Measurements from ENCODE around the gene FAXC.

The FAXC gene

DNA sequence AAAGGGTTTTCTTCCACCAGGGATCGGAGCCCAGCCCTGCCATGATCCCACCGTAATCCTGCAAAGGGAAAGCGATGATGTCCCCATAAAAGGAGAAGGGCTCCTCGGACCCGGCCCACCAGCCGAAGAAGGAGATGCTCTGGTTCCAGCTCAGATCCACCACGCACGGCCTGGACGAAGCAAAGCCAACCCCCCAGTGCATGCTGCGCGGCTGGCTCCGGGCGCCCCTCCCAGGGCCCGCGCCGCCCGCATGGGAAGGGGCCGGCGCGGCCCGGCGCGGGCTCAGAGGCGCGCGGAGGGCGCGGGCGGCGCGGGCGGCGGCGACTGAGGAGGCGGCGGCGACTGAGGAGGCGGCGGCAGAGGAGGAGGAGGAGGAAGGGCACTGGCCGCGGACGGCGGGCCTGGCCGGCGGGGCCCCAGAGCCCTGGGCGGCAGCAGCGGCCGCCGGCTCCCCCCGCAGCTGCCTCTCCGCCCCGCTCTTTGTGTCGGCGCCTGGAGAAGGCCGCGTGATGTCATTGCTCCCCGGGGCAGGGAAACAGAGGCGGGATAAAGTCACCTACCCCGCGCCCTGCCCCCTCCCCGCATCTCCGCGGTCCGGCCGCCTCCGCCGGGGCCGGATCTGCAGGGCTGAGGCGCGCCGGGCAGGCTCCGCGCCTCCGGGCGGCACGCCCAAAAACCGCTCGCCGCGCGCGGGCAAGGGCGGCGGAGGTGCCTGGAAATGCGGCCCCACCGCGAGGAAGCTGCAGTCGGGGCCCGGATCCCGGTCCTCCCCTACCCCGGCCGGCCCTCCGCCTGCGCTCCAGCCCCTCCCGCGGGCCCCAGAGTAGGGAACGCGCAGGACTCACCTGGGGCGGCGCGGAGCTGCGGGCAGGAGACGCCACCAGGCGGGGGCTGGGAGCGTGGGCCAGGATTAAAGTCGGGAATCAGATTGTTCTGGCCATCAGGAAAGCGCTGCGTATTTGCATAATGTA lies at the start of gene FAXC:
Gene FAXC, minus strand, starts transcription at position 504 of the 971 bp plus-strand sequence. Its CDS starts 302 bp downstream, at position 202.
- peak; percentile 41 for DNase-seq

- no peak for DNase-seq
These were observed 47.8 kb upstream of the FAXC start for GRCh38 chr6:99397287-99397686.

GRCh38 chr6:99393698-99394531 lies 44.4 kb upstream of the FAXC start, which contains the start of gene COQ3:
TSS of gene COQ3 (minus strand) at chr6:99394195. CDS start at chr6:99394179, 16 bp downstream.
- peak; percentile 27 for DNase-seq

- no peak for DNase-seq
These were observed 43.9 kb upstream of the FAXC start for GRCh38 chr6:99393366-99393697.

DNA sequence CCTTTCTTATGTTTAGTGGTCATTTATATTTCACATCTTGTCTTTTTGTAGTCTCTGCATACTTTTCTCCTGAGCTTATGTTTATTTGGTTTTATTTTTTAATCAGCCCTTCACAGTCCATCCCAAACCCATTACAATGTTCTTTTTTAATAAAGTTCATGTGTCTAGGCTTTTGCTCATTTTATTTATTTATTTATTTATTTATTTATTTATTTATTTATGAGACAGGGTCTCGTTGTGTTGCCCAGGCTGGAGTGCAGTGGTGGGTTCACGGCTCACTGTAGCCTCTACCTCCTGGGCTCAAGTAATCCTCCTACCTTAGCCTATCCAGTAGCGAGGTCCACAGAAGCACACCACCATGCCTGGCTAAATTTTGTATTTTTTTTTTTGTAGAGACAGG lies 41.4 kb upstream of the FAXC start:
- DNase-seq, result no peak

DNA sequence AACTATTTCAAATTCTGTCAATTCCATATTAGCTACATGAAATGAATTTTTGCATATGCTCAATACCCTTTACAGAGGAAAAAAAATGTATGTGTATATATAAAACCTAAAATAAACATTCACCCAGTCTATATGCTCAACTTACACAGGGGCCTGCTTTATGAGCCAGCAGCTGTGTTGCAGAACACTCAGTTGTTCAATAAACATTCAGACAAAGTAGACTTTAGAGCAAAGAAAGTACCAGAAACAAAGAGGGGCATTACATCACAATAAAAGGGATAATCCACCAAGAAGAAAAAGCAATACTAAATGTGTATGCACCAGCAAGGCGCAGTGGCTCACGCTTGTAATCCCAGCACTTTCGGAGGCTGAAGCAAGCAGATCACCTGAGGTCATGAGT lies 35.0 kb upstream of the FAXC start:
- no peak for DNase-seq

- no peak for DNase-seq
These were observed 29.2 kb upstream of the FAXC start for GRCh38 chr6:99378636-99379035.

- no peak for DNase-seq
These were observed 20.1 kb upstream of the FAXC start for GRCh38 chr6:99369533-99369932.

GRCh38 chr6:99366852-99367251 lies 17.4 kb upstream of the FAXC start:
- no peak for DNase-seq

GRCh38 chr6:99364026-99364425 lies 14.6 kb upstream of the FAXC start:
- DNase-seq, result no peak

DNA sequence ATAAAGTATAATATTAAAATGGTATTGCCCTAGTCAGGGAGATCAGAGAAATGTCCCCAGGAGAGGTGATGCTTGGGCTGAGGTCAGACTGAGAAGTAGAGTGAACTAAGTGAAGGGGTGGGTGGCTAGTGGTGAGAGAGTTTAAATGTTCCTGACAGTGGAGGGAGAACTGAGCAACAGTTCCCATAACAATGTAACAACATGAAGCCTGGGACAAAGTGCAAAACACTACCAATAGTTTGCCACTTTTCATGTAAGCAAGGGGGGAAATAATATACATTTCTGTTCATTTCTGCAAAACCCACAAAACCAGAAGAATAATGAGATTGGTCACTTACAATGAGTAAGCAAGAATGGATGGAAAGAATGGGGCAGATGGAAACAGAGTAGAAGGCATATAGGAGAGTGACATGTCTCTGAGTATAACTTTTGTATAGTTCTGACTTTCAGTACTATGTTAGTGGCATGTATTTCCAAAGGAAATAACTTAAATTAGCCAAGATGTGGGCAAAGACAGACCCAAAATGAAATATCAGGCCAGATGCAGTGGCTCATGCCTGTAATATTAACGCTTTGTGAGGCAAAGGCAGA lies 13.3 kb upstream of the FAXC start:
- DNase-seq, result no peak

DNA sequence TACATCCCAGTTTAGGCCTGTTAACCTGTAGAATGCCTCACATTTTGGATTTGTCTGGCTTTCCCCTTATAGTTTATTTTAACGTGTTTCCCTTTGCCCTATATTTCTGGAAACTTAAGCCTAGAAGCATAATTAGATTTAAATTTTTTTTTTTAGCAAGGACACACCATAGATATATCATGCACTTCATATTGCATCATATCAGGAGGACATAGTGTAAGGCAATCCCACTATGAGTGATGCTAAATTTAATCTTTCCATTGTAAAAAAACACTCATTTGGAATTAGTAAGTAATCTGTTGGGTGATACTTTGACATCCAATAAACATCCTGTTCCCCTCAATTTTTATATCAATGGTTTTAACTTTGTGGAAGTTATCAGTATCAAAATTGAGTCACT lies 10.3 kb upstream of the FAXC start:
- DNase-seq, result no peak

GRCh38 chr6:99356641-99357040 lies 7.2 kb upstream of the FAXC start:
- no peak for DNase-seq

- no peak for DNase-seq
These were observed 5.5 kb upstream of the FAXC start for GRCh38 chr6:99354983-99355382.

GRCh38 chr6:99353126-99353525 lies 3.7 kb upstream of the FAXC start:
- DNase-seq, result no peak

GRCh38 chr6:99350573-99350972 lies 1.1 kb upstream of the FAXC start:
- DNase-seq, result no peak

DNA sequence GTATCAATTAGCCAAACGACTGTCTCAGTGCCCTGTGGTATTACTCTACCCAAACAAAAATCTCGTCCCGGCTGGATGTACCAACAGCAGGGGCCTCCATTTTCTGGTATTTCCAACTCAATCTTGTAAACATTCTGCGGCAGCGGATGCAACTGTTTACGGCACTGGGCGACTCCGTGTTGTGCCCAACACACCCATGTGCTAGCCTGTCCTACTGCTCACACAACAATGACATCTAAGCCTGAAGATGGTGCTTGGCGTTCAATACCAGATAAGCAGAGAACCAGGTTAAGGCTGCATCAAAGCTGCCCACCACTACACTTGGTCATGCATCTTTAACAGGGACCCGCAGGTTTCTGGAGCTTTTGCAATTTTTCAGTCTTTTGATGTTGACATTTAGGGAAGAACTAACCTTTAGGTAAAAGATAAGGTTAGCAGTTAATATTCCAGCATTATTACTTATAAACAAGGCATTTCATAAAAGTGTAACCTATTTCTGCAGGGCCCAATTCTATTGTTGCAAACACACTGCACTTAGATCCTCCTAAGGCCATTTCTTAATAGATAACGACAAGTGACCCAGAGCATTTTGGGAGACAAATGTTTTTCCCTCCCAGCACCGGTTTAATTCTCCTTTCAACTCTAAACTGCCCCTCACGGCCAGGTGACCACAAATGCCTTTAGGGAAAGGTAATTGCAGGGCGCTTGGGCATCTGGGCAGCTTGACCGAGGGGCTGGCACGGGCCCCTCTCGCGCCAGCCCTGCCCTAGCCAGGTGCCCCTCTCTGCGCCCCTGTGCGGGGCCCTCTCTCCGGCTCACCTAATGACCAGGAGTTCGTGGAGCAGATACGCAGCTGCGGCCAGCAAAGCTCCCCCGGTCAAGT lies 945 bp downstream of the FAXC start:
- no peak for DNase-seq

- DNase-seq, result no peak
These were observed 1.7 kb downstream of the FAXC start for GRCh38 chr6:99347804-99348203.

DNA sequence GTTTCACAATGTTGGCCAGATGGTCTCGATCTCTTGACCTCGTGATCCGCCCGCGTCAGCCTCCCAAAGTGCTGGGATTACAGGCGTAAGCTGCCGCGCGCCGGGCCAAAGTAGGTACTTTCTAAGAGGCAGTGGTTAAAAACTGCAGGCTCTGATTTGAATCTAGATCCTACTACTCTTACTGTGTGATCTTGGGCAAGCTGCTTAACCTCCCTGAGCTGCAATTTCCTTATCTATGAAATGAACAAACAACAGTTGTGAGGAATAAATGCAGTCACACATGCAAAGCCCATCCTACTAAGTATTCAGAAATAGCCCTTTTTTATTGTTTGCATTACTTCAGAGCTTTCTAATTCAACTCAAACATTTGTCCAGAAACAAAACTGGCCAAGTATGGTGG lies 2.9 kb downstream of the FAXC start:
- no peak for DNase-seq

DNA sequence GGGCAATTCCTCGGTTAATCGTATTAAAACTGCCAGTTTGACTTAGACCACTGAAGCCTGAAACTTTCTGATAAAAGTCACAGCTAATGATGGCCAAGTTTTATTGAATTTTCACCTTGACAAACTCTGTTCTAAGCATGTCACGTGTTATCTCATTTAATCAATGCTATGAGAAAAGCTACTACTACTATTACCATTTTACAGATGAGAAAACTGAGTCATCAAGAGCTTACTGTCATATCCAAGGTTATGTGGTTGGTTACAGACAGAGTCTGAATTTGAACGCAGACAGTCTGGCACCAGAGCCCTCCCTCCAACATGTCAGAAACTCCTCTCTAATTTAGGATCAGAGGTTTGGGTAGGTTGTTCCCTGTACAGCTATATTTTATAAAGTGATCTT lies 4.3 kb downstream of the FAXC start:
- DNase-seq, result no peak

GRCh38 chr6:99344289-99344688 lies 5.2 kb downstream of the FAXC start:
- no peak for DNase-seq

- no peak for DNase-seq
These were observed 7.5 kb downstream of the FAXC start for GRCh38 chr6:99341862-99342455.
